Progenitor cell of endocrine pancreas (in vitro differentiated cells): Measurements from ENCODE around the gene GNAS. TPM values are rescaled to one million over a fixed set of nuclear protein-coding genes. Genes with fewer than 3 reads are reported as not detected.

ENCODE experiments used
- DNase-seq: peaks from one replicate; pipeline ENCODE4 v3.0.0; 2021; ENCODE audit warnings: low spot score; ENCODE audit not compliant: unreplicated experiment
- H3K27ac Mint-ChIP-seq: 2 replicates; pipeline ENCODE4 v1.8.0; 2021; ENCODE audit warnings: mild to moderate bottlenecking, moderate library complexity, mixed read lengths
- H3K27me3 Mint-ChIP-seq: 2 replicates; pipeline ENCODE4 v1.8.0; 2021; ENCODE audit warnings: mixed read lengths
- H3K36me3 Mint-ChIP-seq: 2 replicates; pipeline ENCODE4 v1.8.0; 2022; ENCODE audit warnings: mixed read lengths; ENCODE audit not compliant: insufficient read depth
- H3K4me1 Mint-ChIP-seq: 2 replicates; pipeline ENCODE4 v1.8.0; 2021; ENCODE audit warnings: low read depth, mixed read lengths
- H3K4me3 Mint-ChIP-seq: 2 replicates; pipeline ENCODE4 v1.8.0; 2021; ENCODE audit warnings: low read depth, mild to moderate bottlenecking, moderate library complexity, mixed read lengths
- H3K9me3 Mint-ChIP-seq: 2 replicates; pipeline ENCODE4 v1.8.0; 2021; ENCODE audit warnings: low read depth, mixed read lengths
- total RNA-seq: library from RNA; stranded (reverse); gene quantifications from 2 replicates; pipeline ENCODE4 v1.2.1, GENCODE V29; 2021
- TF ChIP-seq, protein P1 (sequence below): fragments of 200-600 bp; sonication (generic); IDR thresholded peaks from one replicate; pipeline ENCODE4 v1.5.0; 2021; ENCODE audit warnings: antibody characterized with exemption, mild to moderate bottlenecking; ENCODE audit not compliant: unreplicated experiment

GNAS gene
- total RNA-seq, 1 donor from 2014 or later: 1,570 TPM

DNA sequence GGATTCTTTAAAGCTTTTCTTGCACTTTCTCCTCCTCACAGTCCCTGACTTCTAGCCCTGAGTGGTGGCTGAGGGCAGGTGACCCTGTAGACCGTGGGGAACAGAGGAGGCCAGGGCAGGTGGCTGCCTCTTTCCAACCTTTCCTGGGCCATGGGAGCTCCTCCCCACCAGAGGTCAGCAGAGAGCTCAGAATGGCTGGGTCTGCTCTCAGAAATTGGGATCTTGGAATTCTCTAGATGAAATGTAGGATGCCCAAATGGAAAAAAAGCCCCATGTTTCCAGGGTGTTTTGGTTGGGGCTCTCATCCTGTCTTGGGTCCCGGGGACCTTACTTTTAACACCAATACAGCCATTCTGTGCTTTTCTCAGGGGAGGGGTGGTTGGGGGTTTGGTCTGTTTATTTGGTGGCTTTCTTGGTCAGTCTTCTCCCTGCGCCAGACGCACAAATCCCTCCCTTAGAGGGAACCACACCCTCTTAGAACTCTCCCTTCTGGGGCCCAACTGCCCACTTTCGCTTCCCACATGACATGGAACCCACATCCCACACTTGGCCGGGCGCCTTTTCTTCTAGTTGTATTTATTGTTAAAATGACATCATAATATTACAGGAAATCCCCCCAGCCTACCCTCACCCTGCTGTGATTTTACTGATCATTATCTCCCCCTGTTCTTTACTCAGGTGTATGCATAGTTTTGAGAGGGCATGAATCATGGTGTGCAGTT is 17.9 kb downstream of the GNAS start:
- H3K27me3 Mint-ChIP-seq: peaks cover 20% of the 10 kb centered on the region
- H3K4me3 Mint-ChIP-seq: no peak overlapping the region
- no peaks in the 10 kb centered on the region for H3K36me3 Mint-ChIP-seq
- TF ChIP-seq, protein P1, sequence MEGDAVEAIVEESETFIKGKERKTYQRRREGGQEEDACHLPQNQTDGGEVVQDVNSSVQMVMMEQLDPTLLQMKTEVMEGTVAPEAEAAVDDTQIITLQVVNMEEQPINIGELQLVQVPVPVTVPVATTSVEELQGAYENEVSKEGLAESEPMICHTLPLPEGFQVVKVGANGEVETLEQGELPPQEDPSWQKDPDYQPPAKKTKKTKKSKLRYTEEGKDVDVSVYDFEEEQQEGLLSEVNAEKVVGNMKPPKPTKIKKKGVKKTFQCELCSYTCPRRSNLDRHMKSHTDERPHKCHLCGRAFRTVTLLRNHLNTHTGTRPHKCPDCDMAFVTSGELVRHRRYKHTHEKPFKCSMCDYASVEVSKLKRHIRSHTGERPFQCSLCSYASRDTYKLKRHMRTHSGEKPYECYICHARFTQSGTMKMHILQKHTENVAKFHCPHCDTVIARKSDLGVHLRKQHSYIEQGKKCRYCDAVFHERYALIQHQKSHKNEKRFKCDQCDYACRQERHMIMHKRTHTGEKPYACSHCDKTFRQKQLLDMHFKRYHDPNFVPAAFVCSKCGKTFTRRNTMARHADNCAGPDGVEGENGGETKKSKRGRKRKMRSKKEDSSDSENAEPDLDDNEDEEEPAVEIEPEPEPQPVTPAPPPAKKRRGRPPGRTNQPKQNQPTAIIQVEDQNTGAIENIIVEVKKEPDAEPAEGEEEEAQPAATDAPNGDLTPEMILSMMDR: peak; percentile 96
- no peaks in the 10 kb centered on the region for H3K9me3 Mint-ChIP-seq
- H3K4me1 Mint-ChIP-seq: peaks cover 3% of the 10 kb centered on the region
- DNase-seq: peak; percentile 71
- H3K27ac Mint-ChIP-seq: no peak overlapping the region

DNA sequence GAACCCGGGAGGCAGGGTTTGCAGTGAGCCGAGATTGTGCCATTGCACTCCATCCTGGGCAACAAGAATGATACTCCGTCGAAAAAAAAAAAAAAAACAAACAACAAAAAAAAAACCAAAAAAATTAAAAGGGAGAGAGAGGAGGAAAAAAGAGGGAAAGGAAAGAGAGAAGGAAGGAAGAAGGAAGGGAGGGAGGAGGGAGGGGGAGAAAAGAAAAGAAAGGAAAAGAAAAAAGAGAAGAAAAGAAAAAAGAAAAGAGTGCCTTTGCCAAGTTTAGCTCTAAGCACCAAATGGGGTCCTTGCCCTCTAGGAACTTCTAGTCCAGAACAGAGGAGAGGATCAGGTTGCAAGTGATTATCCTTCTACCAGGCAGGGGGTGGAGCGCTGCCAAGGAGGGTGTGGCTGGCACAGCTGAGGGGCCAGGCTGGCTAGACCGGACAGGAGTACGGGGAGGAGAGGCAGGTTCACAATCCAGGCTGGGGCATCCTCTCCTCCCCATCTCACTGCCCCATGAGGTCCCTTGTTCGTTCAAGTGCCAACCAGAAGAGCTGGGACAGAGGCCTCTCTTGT is 19.1 kb downstream of the GNAS start:
- peaks cover 13% of the 10 kb centered on the region for H3K27me3 Mint-ChIP-seq
- no peak for DNase-seq
- no peaks in the 10 kb centered on the region for H3K9me3 Mint-ChIP-seq
- no peak overlapping the region for H3K27ac Mint-ChIP-seq
- TF ChIP-seq, protein P1: no peak
- H3K4me3 Mint-ChIP-seq: no peak overlapping the region
- peaks cover 4% of the 10 kb centered on the region for H3K4me1 Mint-ChIP-seq
- H3K36me3 Mint-ChIP-seq: no peaks in the 10 kb centered on the region

DNA sequence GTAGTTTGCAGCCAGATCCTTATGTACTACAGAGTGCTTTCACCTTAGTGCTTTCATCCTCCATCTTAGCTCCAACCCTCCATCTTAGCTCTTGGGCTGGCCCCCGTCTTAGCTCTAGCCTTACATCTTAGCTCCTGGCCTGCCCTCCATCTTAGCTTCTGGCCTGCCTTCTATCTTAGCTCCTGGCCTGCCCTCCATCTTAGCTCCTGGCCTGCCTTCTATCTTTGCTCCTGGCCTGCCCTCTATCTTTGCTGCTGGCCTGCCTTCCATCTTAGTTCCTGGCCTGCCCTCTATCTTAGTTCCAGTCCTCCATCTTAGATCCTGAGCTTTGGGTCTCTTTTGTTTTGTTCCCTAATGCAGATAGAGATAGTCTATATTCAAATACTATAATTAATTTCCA is 22.0 kb downstream of the GNAS start:
- H3K36me3 Mint-ChIP-seq: no peaks in the 10 kb centered on the region
- H3K27me3 Mint-ChIP-seq: peaks cover 13% of the 10 kb centered on the region
- TF ChIP-seq, protein P1: no peak
- H3K9me3 Mint-ChIP-seq: no peaks in the 10 kb centered on the region
- H3K27ac Mint-ChIP-seq: no peak overlapping the region
- no peak overlapping the region for H3K4me3 Mint-ChIP-seq
- DNase-seq: no peak
- peaks cover 20% of the 10 kb centered on the region for H3K4me1 Mint-ChIP-seq

DNA sequence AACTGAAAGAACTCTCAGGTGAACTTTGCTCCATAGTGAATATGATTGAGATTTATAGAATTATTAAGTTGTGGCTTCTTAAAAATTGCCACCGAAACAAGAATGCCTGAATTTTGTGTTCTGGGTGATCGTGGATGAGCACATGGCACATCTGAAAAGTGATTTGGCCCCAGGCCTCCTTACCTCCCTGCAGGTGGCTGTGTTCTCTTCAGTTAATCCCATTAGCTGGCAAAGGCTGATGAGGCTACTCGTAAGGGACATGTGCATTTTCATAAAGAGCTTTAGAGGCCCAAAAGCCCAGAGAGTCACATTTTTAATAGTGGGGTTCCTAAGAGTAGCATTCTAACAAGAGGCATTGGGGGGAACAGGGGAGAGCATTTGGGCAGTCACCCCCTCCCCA is 22.6 kb downstream of the GNAS start:
- Mint-ChIP-seq H3K4me3 (no peak overlapping the region), H3K4me1 (peaks cover 24% of the 10 kb centered on the region), H3K9me3 (no peaks in the 10 kb centered on the region), H3K27ac (no peak overlapping the region), H3K27me3 (peaks cover 13% of the 10 kb centered on the region), H3K36me3 (no peaks in the 10 kb centered on the region)
- TF ChIP-seq, protein P1: no peak
- no peak for DNase-seq

DNA sequence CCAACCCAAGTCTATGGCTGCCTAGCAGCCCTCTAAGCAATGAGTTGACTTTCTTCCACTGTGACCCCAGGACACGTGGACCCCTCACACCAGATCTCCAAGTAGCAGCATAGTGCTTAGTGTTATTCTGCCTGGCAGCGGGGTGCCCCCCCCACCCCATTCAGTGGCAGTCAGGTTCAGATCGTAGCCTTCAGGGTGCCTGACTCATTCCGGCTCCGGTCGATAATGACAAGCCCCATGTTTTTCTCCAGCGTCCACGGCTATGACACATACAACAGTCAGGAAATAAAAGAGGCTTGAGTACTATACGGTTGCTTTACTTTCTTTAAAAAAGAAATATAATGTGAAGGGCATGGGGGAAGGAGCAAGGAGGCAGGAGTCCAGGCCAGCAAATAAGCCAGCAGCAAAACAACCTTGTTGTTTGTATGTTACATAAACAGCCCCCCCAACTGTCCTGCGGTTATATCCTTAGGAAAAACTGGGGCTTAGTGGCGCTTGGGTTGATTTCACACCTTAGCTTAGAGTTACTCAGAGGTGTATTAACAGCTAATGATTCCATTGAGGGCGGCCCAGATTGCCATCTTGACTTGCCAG is 23.1 kb downstream of the GNAS start:
- peaks cover under 1% of the 10 kb centered on the region for H3K36me3 Mint-ChIP-seq
- peaks cover 27% of the 10 kb centered on the region for H3K4me1 Mint-ChIP-seq
- no peaks in the 10 kb centered on the region for H3K9me3 Mint-ChIP-seq
- H3K27ac Mint-ChIP-seq: no peak overlapping the region
- H3K4me3 Mint-ChIP-seq: no peak overlapping the region
- no peak for DNase-seq
- peaks cover 13% of the 10 kb centered on the region for H3K27me3 Mint-ChIP-seq
- TF ChIP-seq, protein P1: no peak
